Mucosa of descending colon (tissue), 3 donors: ENCODE measurements around the gene MYO5B. TPM values are rescaled to one million over a fixed set of nuclear protein-coding genes. Genes with fewer than 3 reads are reported as not detected.
A peak's percentile ranks its signal among the peaks of the same experiment; 100 is the strongest.

Experiments used
- ATAC-seq: fragments of 200-7000 bp; cut with Tn5 transposase; one replicate; pipeline ENCODE4 v1.9.1; 2020; ENCODE audit warnings: mild to moderate bottlenecking, moderate library complexity
- DNase-seq, 3 donors: peaks; one replicate each; pipeline ENCODE4 v3.0.0-alpha.2; 2020
- H3K36me3 ChIP-seq: fragments of 200-600 bp; one replicate; pipeline ENCODE4 v1.8.0; 2021; ENCODE audit warnings: low read depth, mild to moderate bottlenecking
- H3K4me1 ChIP-seq: fragments of 200-600 bp; one replicate; pipeline ENCODE4 v1.8.0; 2021; ENCODE audit warnings: low read depth, mild to moderate bottlenecking
- H3K4me3 ChIP-seq: fragments of 200-600 bp; one replicate; pipeline ENCODE4 v1.8.0; 2021; ENCODE audit warnings: mild to moderate bottlenecking
- H3K9me3 ChIP-seq: fragments of 200-600 bp; one replicate; pipeline ENCODE4 v1.8.0; 2021; ENCODE audit warnings: mild to moderate bottlenecking
- intact Hi-C, 2 donors: fragments of 100-400 bp; cut with DNase I in 1 of 2; cut with micrococcal nuclease in 1 of 2; formaldehyde crosslinking; loops; one replicate each; pipeline versions ENCODE4 v1.11.0 to v1.11.1; 2022; cut with DNase I, micrococcal nuclease
- total RNA-seq, 3 donors: library from RNA; stranded (reverse); fragmentation: NEBNext Ultra II Directional in 2 of 3; extraction: Animal tissue kit (Norgen Biotek cat#: 25700) in 2 of 3; gene quantifications; one replicate each; pipeline versions ENCODE4 v1.2.1 to v1.2.4, GENCODE V29; 2021 to 2023
- TF ChIP-seq, protein P1 (sequence below): fragments of 200-600 bp; IDR thresholded peaks from one replicate; pipeline ENCODE4 v1.8.0; 2022; ENCODE audit warnings: antibody characterized with exemption, mild to moderate bottlenecking
- donor health status: DM: no; HTN: no; CAD: no; lungs with moderate emphysema.
- donor health status: DM: no; HTN: no; CAD: no.
- donor health status: DM: no; HTN: yes; CAD: no.

Gene MYO5B
- total RNA-seq, 3 donors from 2014 or later: 52.7 to 179 (median 120) TPM

DNA sequence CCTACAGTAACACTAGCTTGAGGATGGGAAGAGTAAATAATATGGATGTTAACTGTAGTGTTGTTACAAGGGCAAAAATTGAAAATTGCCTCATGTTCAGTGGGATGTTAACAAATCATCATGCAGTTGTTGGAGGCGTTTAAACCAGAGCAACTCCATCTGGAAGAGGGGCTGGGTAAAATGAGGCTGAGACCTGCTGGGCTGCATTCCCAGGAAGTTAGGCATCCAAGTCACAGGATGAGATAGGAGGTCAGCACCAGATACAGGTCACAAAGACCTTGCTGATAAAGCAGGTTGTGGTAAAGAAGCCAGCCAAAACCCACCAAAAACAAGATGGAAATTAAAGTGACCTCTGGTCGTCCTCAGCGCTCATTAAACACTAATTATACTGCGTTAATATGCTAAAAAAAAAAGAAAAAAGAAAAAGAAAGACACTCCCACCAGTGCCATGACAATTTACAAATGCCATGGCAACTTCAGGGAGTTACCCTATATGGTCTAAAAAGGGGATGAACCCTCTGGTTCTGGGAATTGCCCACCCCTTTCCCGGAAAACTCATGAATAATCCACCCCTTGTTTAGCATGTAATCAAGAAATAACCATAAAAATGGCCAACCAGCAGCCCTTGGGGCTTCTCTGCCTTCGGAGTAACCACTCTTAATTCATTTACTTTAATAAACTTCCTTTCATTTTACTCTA lies 101.4 kb downstream of the MYO5B start:
- Histone ChIP-seq H3K9me3 (no peaks in the 10 kb centered on the region), H3K4me3 (no peak overlapping the region), H3K36me3 (no peaks in the 10 kb centered on the region), H3K4me1 (peaks cover 27% of the 10 kb centered on the region)
- ATAC-seq (no peak), DNase-seq (no peak)
- TF ChIP-seq, protein P1, sequence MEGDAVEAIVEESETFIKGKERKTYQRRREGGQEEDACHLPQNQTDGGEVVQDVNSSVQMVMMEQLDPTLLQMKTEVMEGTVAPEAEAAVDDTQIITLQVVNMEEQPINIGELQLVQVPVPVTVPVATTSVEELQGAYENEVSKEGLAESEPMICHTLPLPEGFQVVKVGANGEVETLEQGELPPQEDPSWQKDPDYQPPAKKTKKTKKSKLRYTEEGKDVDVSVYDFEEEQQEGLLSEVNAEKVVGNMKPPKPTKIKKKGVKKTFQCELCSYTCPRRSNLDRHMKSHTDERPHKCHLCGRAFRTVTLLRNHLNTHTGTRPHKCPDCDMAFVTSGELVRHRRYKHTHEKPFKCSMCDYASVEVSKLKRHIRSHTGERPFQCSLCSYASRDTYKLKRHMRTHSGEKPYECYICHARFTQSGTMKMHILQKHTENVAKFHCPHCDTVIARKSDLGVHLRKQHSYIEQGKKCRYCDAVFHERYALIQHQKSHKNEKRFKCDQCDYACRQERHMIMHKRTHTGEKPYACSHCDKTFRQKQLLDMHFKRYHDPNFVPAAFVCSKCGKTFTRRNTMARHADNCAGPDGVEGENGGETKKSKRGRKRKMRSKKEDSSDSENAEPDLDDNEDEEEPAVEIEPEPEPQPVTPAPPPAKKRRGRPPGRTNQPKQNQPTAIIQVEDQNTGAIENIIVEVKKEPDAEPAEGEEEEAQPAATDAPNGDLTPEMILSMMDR: no peak
- intact Hi-C loops: no loop called here

DNA sequence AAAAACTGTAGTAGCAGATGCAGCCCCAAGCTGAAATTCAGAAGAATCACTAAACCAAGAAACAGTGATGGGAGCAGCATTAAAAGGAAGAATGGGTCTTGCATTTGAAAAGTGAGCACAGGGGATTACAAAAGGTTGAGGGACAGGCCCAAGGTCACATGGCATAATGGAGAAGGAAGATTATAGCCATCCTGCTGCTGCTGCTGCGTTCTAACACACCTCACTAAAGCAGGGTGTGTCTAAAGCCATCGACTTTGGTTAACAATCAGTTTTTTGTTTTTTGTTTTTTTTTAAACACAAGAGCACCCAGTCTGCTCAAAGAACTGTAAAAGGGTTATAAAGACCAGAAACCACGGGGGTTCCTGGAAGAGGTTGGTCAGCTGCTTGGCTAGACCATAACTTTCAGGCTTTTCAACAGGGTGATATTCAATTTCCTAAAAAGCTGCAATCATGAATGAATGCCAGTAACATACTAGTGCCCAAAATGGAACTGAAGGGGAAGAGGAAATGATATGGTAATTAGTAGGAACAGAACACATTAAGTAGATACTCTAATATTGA lies 102.6 kb downstream of the MYO5B start:
- Histone ChIP-seq H3K4me3 (no peak overlapping the region), H3K36me3 (no peaks in the 10 kb centered on the region), H3K4me1 (peaks cover 17% of the 10 kb centered on the region), H3K9me3 (no peaks in the 10 kb centered on the region)
- DNase-seq (peak in 1 of 3 donors; percentile 35), ATAC-seq (peak; percentile 85)
- intact Hi-C loops: no loop called here
- TF ChIP-seq, protein P1: no peak

DNA sequence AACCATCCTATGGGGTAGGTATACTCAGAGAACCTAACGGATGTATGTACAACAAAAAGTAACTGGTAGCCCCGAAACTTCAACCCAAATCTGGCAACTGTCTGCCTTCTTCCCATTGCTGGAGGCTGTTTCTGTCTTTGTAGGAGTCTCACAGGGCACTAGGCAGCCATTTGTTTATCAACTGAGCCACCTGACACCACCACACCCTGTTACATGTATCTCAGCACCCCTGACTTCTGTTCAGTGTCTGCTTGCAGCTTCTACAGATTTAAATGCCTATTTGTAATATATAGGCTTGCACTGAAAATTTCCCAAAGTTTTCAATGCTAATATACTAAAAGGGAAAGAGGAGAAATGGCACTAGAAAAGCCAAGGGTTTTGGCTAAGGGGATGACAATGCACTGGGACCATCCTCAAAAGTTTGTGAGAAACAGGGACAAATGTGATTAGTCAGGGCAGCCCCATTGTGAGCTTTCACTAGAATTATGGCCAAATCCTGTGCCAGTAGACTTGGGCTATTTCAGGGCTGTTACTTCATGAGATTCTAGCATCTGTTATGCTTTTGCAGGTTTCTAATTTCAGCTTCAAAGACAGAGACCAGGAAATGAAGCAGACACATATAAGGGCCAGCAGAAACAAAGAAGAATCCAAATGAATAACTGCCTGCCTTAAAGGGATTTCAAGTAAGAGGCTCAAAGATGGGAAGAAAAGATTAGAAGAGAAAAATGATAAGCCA lies 103.3 kb downstream of the MYO5B start:
- TF ChIP-seq, protein P1: no peak
- intact Hi-C loops: no loop called here
- peaks cover 15% of the 10 kb centered on the region for H3K4me1 ChIP-seq
- no peak overlapping the region for H3K4me3 ChIP-seq
- H3K9me3 ChIP-seq: no peaks in the 10 kb centered on the region
- ATAC-seq (peak; percentile 68), DNase-seq (peak in 1 of 3 donors; percentile 26)
- no peaks in the 10 kb centered on the region for H3K36me3 ChIP-seq

DNA sequence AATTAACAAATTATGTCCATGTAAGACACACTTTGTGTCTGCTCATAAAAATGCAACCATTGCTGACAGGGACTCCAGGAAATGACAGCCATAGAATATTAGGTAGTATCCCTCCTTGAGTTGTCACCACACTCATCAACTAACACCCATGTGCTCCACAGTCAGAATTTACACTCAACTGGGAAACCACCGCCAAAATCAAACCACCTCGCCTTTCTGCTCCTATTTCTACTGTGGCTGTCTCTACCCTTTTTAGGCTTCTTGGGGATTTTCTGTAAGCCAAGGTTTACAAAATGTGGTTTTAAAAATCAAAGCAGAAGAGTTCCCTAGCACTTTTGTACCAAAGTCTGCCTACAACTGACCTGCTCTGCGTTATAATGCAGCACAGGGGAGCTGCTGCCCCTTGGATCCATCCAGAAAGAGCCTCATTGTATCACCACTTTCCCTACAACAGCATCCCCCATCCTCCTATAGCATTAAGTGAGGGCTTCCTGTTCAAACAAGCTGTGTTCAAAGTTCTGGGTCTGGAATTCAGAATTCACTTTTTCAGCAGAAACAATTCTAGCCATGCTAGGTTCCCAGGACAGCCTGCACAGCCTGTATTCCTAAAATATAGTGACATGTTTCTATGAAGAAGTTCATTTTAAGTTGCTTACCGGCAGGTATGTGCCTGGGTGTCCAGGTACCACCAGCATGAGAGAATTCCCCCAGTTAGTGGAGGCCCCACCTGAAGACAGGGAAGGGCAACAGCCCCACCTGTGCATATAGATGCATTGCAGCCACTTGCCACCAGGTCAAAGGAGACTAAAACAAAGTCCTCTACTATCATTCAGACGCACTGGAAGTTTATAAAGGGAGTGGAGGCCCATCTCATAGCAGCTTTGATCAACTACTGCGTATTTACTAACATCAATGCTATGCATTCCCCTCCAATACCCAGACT lies 104.3 kb downstream of the MYO5B start:
- no peaks in the 10 kb centered on the region for H3K9me3 ChIP-seq
- TF ChIP-seq, protein P1: no peak
- H3K4me3 ChIP-seq: no peak overlapping the region
- intact Hi-C loops: no loop called here
- DNase-seq (no peak), ATAC-seq (peak; percentile 54)
- H3K4me1 ChIP-seq: peaks cover 15% of the 10 kb centered on the region
- no peaks in the 10 kb centered on the region for H3K36me3 ChIP-seq

DNA sequence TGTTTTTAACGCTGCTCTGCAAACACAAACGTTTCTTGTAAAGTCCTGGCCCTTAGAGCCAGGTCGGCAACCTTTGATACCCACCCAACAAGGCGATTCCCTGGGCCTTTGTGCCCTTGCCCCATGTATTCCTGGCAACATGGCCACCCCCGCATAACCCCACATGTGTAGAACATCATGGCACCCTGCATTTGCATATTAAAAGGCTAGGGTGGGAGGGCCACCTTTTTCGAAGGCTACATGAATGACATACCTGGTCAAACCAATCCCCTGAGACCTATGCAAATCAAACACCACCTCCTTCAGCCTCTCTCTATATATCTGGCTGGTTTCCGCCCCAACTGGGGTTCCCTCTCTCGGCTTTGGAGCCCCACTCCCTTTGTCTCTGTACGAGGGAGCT lies 105.2 kb downstream of the MYO5B start:
- intact Hi-C loops: no loop called here
- TF ChIP-seq, protein P1: no peak
- no peak for DNase-seq
- no peak for ATAC-seq
- Histone ChIP-seq H3K9me3 (no peaks in the 10 kb centered on the region), H3K36me3 (no peaks in the 10 kb centered on the region), H3K4me1 (peaks cover 15% of the 10 kb centered on the region), H3K4me3 (no peak overlapping the region)
